ENCODE data around the gene WNT3.

GRCh38 chr17:46859996-46860395 is 41.5 kb upstream of the WNT3 start:
- TF ChIP-seq EZH2phosphoT487 (IDR thresholded peaks at IDR 0.05; ENCODE audit: insufficient read depth, low read depth) (no peak), EZH2 (IDR thresholded peaks at IDR 0.05; ENCODE audit: insufficient read depth, poor library complexity, severe bottlenecking) (no peak)
